Neural progenitor cell (in vitro differentiated cells): ENCODE data around the gene DCTN2. TPM values are rescaled to one million over a fixed set of nuclear protein-coding genes. Genes with fewer than 3 reads are reported as not detected.
A peak's percentile ranks its signal among the peaks of the same experiment; 100 is the strongest.
"Not testable (repeated sequence)": the region's sequence is repeated elsewhere in the genome, so short reads cannot be mapped to it uniquely, and the experiment has no call there.

Experiments used
- DNase-seq: peaks from one replicate; pipeline ENCODE4 v3.0.0-alpha.2; 2016; ENCODE audit warnings: low spot score
- H2AFZ ChIP-seq: fragments of 200-600 bp; sonication (generic); replicated peaks from 2 replicates; pipeline ENCODE4 v1.6.1; 2016; ENCODE audit warnings: antibody characterized with exemption
- H3F3A ChIP-seq: fragments of 200-600 bp; sonication (generic); 2 replicates; pipeline ENCODE4 v1.6.1; 2016; ENCODE audit warnings: antibody characterized with exemption, low read depth
- H3K27ac ChIP-seq: fragments of 200-600 bp; sonication (generic); 2 replicates; pipeline ENCODE4 v1.5.1; 2016; ENCODE audit warnings: mild to moderate bottlenecking
- H3K27me3 ChIP-seq: fragments of 200-600 bp; sonication (generic); 2 replicates; pipeline ENCODE4 v1.6.1; 2016; ENCODE audit warnings: mild to moderate bottlenecking, moderate library complexity
- H3K36me3 ChIP-seq: fragments of 200-600 bp; sonication (generic); 2 replicates; pipeline ENCODE4 v1.5.1; 2016
- H3K4me1 ChIP-seq: fragments of 200-600 bp; sonication (generic); 2 replicates; pipeline ENCODE4 v1.6.1; 2016; ENCODE audit warnings: mixed run types
- H3K4me2 ChIP-seq: fragments of 200-600 bp; sonication (generic); 2 replicates; pipeline ENCODE4 v1.6.1; 2016
- H3K4me3 ChIP-seq: fragments of 200-600 bp; sonication (generic); 2 replicates; pipeline ENCODE4 v1.5.1; 2016
- H3K79me2 ChIP-seq: fragments of 200-600 bp; sonication (generic); 2 replicates; pipeline ENCODE4 v1.6.1; 2016; ENCODE audit warnings: low read depth
- H3K9ac ChIP-seq: fragments of 200-600 bp; sonication (generic); 2 replicates; pipeline ENCODE4 v1.6.1; 2016
- H3K9me3 ChIP-seq: fragments of 200-600 bp; sonication (generic); 2 replicates; pipeline ENCODE4 v1.5.1; 2016; ENCODE audit warnings: low read depth
- H4K20me1 ChIP-seq: fragments of 200-600 bp; sonication (generic); 2 replicates; pipeline ENCODE4 v1.6.1; 2016; ENCODE audit warnings: low read depth
- H3K27ac Mint-ChIP-seq: 3 replicates; pipeline ENCODE4 v1.8.0; 2021; ENCODE audit warnings: mixed read lengths
- H3K27me3 Mint-ChIP-seq: 2 replicates; pipeline ENCODE4 v1.8.0; 2022; ENCODE audit warnings: low read depth, mild to moderate bottlenecking, inconsistent platforms, moderate library complexity, mixed read lengths; ENCODE audit not compliant: insufficient read depth
- H3K36me3 Mint-ChIP-seq: 3 replicates; pipeline ENCODE4 v1.8.0; 2021; ENCODE audit warnings: mixed read lengths
- H3K4me1 Mint-ChIP-seq: 3 replicates; pipeline ENCODE4 v1.8.0; 2021; ENCODE audit warnings: mixed read lengths
- H3K4me3 Mint-ChIP-seq: 3 replicates; pipeline ENCODE4 v1.8.0; 2021; ENCODE audit warnings: mild to moderate bottlenecking, moderate library complexity, mixed read lengths
- H3K9me3 Mint-ChIP-seq: 3 replicates; pipeline ENCODE4 v1.8.0; 2020; ENCODE audit warnings: mixed read lengths
- CTCF ChIP-seq: fragments of 200-600 bp; sonication (generic); IDR thresholded peaks from 2 replicates; pipeline ENCODE4 v1.5.1; 2017; ENCODE audit warnings: antibody characterized with exemption, mild to moderate bottlenecking
- EZH2 ChIP-seq: fragments of 200-600 bp; sonication (generic); IDR thresholded peaks from 2 replicates; pipeline ENCODE4 v1.6.1; 2017; ENCODE audit warnings: antibody characterized with exemption, mild to moderate bottlenecking, moderate library complexity
- EZH2phosphoT487 ChIP-seq: fragments of 200-600 bp; sonication (generic); IDR thresholded peaks from 2 replicates; pipeline ENCODE4 v1.6.1; 2017; ENCODE audit warnings: antibody characterized with exemption
- total RNA-seq: library from RNA; depleted of rRNA; stranded (reverse); fragments of >200 nt; gene quantifications from 2 replicates; pipeline ENCODE4 v1.2.3, GENCODE V29; 2015; ENCODE audit warnings: low replicate concordance

DCTN2 gene
- total RNA-seq, 1 donor from 2014 or later, result 147 TPM

- H3K36me3 ChIP-seq, result no peaks in the 10 kb centered on the region
- no peaks in the 10 kb centered on the region for H3K36me3 Mint-ChIP-seq
- peak overlapping the region; percentile 84 for H3K27ac Mint-ChIP-seq
- H3K4me2 ChIP-seq, result peak overlapping the region; percentile 87
- H3K27me3 ChIP-seq, result peaks cover 6% of the 10 kb centered on the region
- H3K79me2 ChIP-seq, result peaks cover 21% of the 10 kb centered on the region
- H3K4me3 Mint-ChIP-seq, result peak overlapping the region; percentile 94
- H3K9me3 ChIP-seq, result no peaks in the 10 kb centered on the region
- no peaks in the 10 kb centered on the region for H3K9me3 Mint-ChIP-seq
- H4K20me1 ChIP-seq, result no peaks in the 10 kb centered on the region
- peaks cover 6% of the 10 kb centered on the region for H3K4me1 ChIP-seq
- no peak for DNase-seq
- H3K4me1 Mint-ChIP-seq, result peaks cover 16% of the 10 kb centered on the region
- H3K4me3 ChIP-seq, result peak overlapping the region; percentile 61
- TF ChIP-seq EZH2, result no peak
- TF ChIP-seq CTCF, result no peak
- H3K27me3 Mint-ChIP-seq, result peaks cover 5% of the 10 kb centered on the region
- H3K27ac ChIP-seq, result no peak overlapping the region
- H3F3A ChIP-seq, result peaks cover 5% of the 10 kb centered on the region
- peak overlapping the region; percentile 34 for H3K9ac ChIP-seq
- peak overlapping the region; percentile 80 for H2AFZ ChIP-seq
These were observed 44.9 kb upstream of the DCTN2 start for GRCh38 chr12:57591782-57592325.

- Mint-ChIP-seq H3K9me3 (no peaks in the 10 kb centered on the region), H3K27me3 (peaks cover 5% of the 10 kb centered on the region), H3K4me1 (peaks cover 16% of the 10 kb centered on the region), H3K36me3 (no peaks in the 10 kb centered on the region), H3K27ac (peak within 1 kb of the TSS; percentile 84), H3K4me3 (peak within 1 kb of the TSS; percentile 94)
- H3K79me2 ChIP-seq, result peaks cover 21% of the 10 kb centered on the region
- H3K9me3 ChIP-seq, result no peaks in the 10 kb centered on the region
- H3K4me1 ChIP-seq, result peaks cover 6% of the 10 kb centered on the region
- no peaks in the 10 kb centered on the region for H3K36me3 ChIP-seq
- H3K27ac ChIP-seq, result no peak within 1 kb of the TSS
- H4K20me1 ChIP-seq, result no peaks in the 10 kb centered on the region
- peak; percentile 93 for DNase-seq
- peak within 1 kb of the TSS; percentile 80 for H2AFZ ChIP-seq
- H3K4me3 ChIP-seq, result peak within 1 kb of the TSS; percentile 61
- peak within 1 kb of the TSS; percentile 34 for H3K9ac ChIP-seq
- peaks cover 6% of the 10 kb centered on the region for H3K27me3 ChIP-seq
- peak within 1 kb of the TSS; percentile 87 for H3K4me2 ChIP-seq
- TF ChIP-seq CTCF (no peak), EZH2 (no peak), EZH2phosphoT487 (no peak)
- peaks cover 5% of the 10 kb centered on the region for H3F3A ChIP-seq
These were observed 44.1 kb upstream of the DCTN2 start, which contains the start of gene PIP4K2C for GRCh38 chr12:57590864-57591781. Gene PIP4K2C, plus strand, starts transcription at chr12:57591192. Its CDS starts 98 bp downstream, at chr12:57591290.

GRCh38 chr12:57590479-57590863, 43.5 kb upstream of the DCTN2 start:
- H3K27me3 ChIP-seq, result peaks cover 6% of the 10 kb centered on the region
- no peak overlapping the region for H3K9ac ChIP-seq
- H3K9me3 ChIP-seq, result no peaks in the 10 kb centered on the region
- DNase-seq, result no peak
- peaks cover 21% of the 10 kb centered on the region for H3K79me2 ChIP-seq
- Mint-ChIP-seq H3K27ac (no peak overlapping the region), H3K9me3 (no peaks in the 10 kb centered on the region), H3K27me3 (peaks cover 5% of the 10 kb centered on the region), H3K36me3 (no peaks in the 10 kb centered on the region), H3K4me1 (peaks cover 16% of the 10 kb centered on the region), H3K4me3 (peak overlapping the region; percentile 94)
- no peak overlapping the region for H3K27ac ChIP-seq
- no peaks in the 10 kb centered on the region for H4K20me1 ChIP-seq
- H3K4me1 ChIP-seq, result peaks cover 6% of the 10 kb centered on the region
- H3K4me2 ChIP-seq, result peak overlapping the region; percentile 87
- H3K36me3 ChIP-seq, result no peaks in the 10 kb centered on the region
- H3F3A ChIP-seq, result peaks cover 5% of the 10 kb centered on the region
- no peak for TF ChIP-seq CTCF
- TF ChIP-seq EZH2, result no peak
- no peak for TF ChIP-seq EZH2phosphoT487
- H3K4me3 ChIP-seq, result peak overlapping the region; percentile 61
- H2AFZ ChIP-seq, result peak overlapping the region; percentile 80

GRCh38 chr12:57588951-57589610, 42.1 kb upstream of the DCTN2 start:
- peaks cover 16% of the 10 kb centered on the region for H3K4me1 Mint-ChIP-seq
- H3K27me3 Mint-ChIP-seq, H3K27ac Mint-ChIP-seq, H3K9me3 Mint-ChIP-seq, H3K4me2 ChIP-seq, H3K4me3 ChIP-seq, DNase-seq, H3K9ac ChIP-seq, H3F3A ChIP-seq, H2AFZ ChIP-seq, H3K9me3 ChIP-seq, H3K4me3 Mint-ChIP-seq, H3K36me3 ChIP-seq, H3K36me3 Mint-ChIP-seq, H3K27ac ChIP-seq, H4K20me1 ChIP-seq, H3K27me3 ChIP-seq, H3K4me1 ChIP-seq: not testable (repeated sequence)
- H3K79me2 ChIP-seq, result peaks cover 21% of the 10 kb centered on the region
